Heart right ventricle (tissue), 16 donors: Measurements from ENCODE around the gene SERPINA5. TPM values are rescaled to one million over a fixed set of nuclear protein-coding genes. Genes with fewer than 3 reads are reported as not detected.

Experiments
- ATAC-seq, 8 donors: fragments of 200-7000 bp; cut with Tn5 transposase; one replicate each; pipeline ENCODE4 v1.9.1; 2020; ENCODE audit warnings: mild to moderate bottlenecking in 8 of 8, moderate library complexity in 8 of 8, moderate number of reproducible peaks in 1 of 8
- DNase-seq, 2 donors: peaks; one replicate each; pipeline ENCODE4 v3.0.0-alpha.2; 2020
- H3K27ac ChIP-seq, 10 donors: fragments of 200-600 bp; sonication (generic) in 2 of 10; one replicate each; pipeline versions ENCODE4 v1.5.0 to v1.8.0; 2020 to 2022; ENCODE audit warnings: mild to moderate bottlenecking in 3 of 10
- H3K27me3 ChIP-seq, 7 donors: fragments of 200-600 bp; one replicate each; pipeline ENCODE4 v1.8.0; 2021 to 2022; ENCODE audit warnings: mild to moderate bottlenecking in 2 of 7
- H3K36me3 ChIP-seq, 9 donors: fragments of 200-600 bp; sonication (generic) in 1 of 9; one replicate each; pipeline versions ENCODE4 v1.5.0 to v1.8.0; 2020 to 2022; ENCODE audit warnings: mild to moderate bottlenecking in 2 of 9
- H3K4me1 ChIP-seq, 9 donors: fragments of 200-600 bp; sonication (generic) in 1 of 9; one replicate each; pipeline versions ENCODE4 v1.5.0 to v1.8.0; 2020 to 2022; ENCODE audit warnings: mild to moderate bottlenecking in 4 of 9
- H3K4me3 ChIP-seq, 10 donors: fragments of 200-600 bp; sonication (generic) in 2 of 10; one replicate each; pipeline versions ENCODE4 v1.5.0 to v1.8.0; 2020 to 2022; ENCODE audit warnings: mild to moderate bottlenecking in 7 of 10, moderate library complexity in 2 of 10
- H3K9me3 ChIP-seq, 11 donors: fragments of 200-600 bp in 10 of 11; sonication (generic) in 2 of 11; one replicate each; pipeline versions ENCODE4 v1.5.0 to v1.8.0; 2013 to 2022; ENCODE audit warnings: mild to moderate bottlenecking in 2 of 11, control low read depth in 1 of 11, moderate library complexity in 1 of 11
- WGBS, 2 donors: extraction: QIAGEN DNeasy Blood & Tissue Kit; methylation state at CpG; one replicate each; pipeline ENCODE4 v1.1.7; 2013; ENCODE audit warnings: inconsistent platforms in 1 of 2; 5-methylcytosine and 5-hydroxymethylcytosine counted together
- intact Hi-C, 10 donors: fragments of 100-400 bp; cut with DNase I; formaldehyde crosslinking; loops; one replicate each; pipeline versions ENCODE4 v1.11.1 to v1.14.2; 2022
- polyA plus RNA-seq, 2 donors: library from polyadenylated mRNA; stranded (reverse); fragments of 200-250 nt; gene quantifications; one replicate each; pipeline ENCODE4 v1.2.3, GENCODE V29; 2013
- total RNA-seq, 10 donors: library from RNA; stranded (reverse); fragmentation: NEBNext Ultra II Directional in 3 of 10; extraction: Animal tissue kit (Norgen Biotek cat#: 25700) in 3 of 10; gene quantifications; one replicate each; pipeline versions ENCODE4 v1.2.1 to v1.2.4, GENCODE V29; 2021 to 2023
- TF ChIP-seq, protein P1 (sequence below), 9 donors: fragments of 200-600 bp; sonication (generic) in 2 of 9; IDR thresholded peaks; one replicate each; pipeline versions ENCODE4 v1.5.0 to v1.8.0; 2021 to 2022; ENCODE audit warnings: antibody characterized with exemption in 9 of 9, mild to moderate bottlenecking in 5 of 9, moderate library complexity in 1 of 9
- donor health status: Arrhythmogenic right ventricular cardiomyopathy.
- donor health status: ischemic (EF 13 %, LVEDD 7.1; RV severe dilation, severe dysfunction).
- donor health status: healthy with polysubstance abuse.
- donor health status: DM: no; HTN: yes; CAD: no.
- donor health status: DM: no; HTN: no; CAD: no.
- donor health status: ischemic (EF 25% LVEDD 6.9; RV normal size, moderate dysfunction).
- donor health status: ischemic (EF 25% LVEDD 5.7; RV mildly dilated, moderate dysfunction).
- donor health status: healthy.
- donor health status: DM: yes; HTN: yes; CAD: no.
- donor health status: Ischemic cardiomyopathy.
- donor health status: ischemic (EF 35%, LVEDD 5.7; RV mildly dilated, moderate dysfunction).
- donor health status: nonischemic (EF 11% LVEDD 7.7; RV severe dilation, severe dysfunction).
- donor health status: DM: yes; HTN: yes; CAD: no.
- donor health status: PGD.
- donor health status: ischemic (EF 29% LVEDD 5.4; RV normal size, mild dysfunction).
- donor health status: nonischemic (EF 23%, LVEDD 6.1; RV moderate dilation, normal function).

The SERPINA5 gene
- total and polyA plus RNA-seq, 12 donors: 0.28 to 4.9 (median 1.4) TPM

DNA sequence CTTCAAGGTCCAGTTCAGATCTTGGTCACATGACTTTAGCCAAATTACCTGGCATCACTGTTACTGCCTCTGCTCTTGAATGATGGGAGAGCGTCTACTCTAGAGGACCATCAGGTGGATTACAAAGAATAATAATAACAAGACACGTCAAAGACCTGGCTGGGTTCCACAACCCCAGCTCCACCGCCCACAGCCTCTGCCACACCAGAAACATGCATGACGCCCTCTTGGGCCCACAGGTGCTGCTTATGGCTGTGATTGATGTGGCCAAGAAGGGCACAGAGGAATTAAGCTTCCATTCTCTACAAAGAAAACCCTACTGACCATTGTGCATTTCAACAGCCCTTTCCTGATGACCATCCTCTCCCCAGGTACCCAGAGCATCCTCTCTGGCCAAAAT, 49.2 kb downstream of the SERPINA5 start:
- ATAC-seq: no peak
- WGBS, 2 donors: 77 to 85% methylated on average over 4 of the region's 4 CpGs
- Histone ChIP-seq H3K4me3 (no peak overlapping the region), H3K27ac (no peak overlapping the region), H3K27me3 (peaks cover 0 to 33% (median 6%) of the 10 kb centered on the region in 7 donors), H3K36me3 (no peaks in the 10 kb centered on the region), H3K4me1 (no peaks in the 10 kb centered on the region), H3K9me3 (peaks cover 0 to 3% (median 0%) of the 10 kb centered on the region in 11 donors)
- TF ChIP-seq, protein P1, sequence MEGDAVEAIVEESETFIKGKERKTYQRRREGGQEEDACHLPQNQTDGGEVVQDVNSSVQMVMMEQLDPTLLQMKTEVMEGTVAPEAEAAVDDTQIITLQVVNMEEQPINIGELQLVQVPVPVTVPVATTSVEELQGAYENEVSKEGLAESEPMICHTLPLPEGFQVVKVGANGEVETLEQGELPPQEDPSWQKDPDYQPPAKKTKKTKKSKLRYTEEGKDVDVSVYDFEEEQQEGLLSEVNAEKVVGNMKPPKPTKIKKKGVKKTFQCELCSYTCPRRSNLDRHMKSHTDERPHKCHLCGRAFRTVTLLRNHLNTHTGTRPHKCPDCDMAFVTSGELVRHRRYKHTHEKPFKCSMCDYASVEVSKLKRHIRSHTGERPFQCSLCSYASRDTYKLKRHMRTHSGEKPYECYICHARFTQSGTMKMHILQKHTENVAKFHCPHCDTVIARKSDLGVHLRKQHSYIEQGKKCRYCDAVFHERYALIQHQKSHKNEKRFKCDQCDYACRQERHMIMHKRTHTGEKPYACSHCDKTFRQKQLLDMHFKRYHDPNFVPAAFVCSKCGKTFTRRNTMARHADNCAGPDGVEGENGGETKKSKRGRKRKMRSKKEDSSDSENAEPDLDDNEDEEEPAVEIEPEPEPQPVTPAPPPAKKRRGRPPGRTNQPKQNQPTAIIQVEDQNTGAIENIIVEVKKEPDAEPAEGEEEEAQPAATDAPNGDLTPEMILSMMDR (IDR thresholded peaks at IDR 0.05): no peak
- DNase-seq: no peak
- intact Hi-C loops: no loop called here

GRCh38 chr14:94631050-94631449, 49.8 kb downstream of the SERPINA5 start:
- Histone ChIP-seq H3K9me3 (peaks cover 0 to 3% (median 0%) of the 10 kb centered on the region in 11 donors), H3K36me3 (no peaks in the 10 kb centered on the region), H3K27me3 (peaks cover 0 to 33% (median 5%) of the 10 kb centered on the region in 7 donors), H3K27ac (no peak overlapping the region), H3K4me3 (no peak overlapping the region), H3K4me1 (no peaks in the 10 kb centered on the region)
- 90 to 94% methylated on average over 1 of the region's 1 CpG for WGBS, 2 donors
- intact Hi-C loops: no loop called here
- ATAC-seq (no peak), DNase-seq (no peak)
- TF ChIP-seq, protein P1 (IDR thresholded peaks at IDR 0.05): no peak

DNA sequence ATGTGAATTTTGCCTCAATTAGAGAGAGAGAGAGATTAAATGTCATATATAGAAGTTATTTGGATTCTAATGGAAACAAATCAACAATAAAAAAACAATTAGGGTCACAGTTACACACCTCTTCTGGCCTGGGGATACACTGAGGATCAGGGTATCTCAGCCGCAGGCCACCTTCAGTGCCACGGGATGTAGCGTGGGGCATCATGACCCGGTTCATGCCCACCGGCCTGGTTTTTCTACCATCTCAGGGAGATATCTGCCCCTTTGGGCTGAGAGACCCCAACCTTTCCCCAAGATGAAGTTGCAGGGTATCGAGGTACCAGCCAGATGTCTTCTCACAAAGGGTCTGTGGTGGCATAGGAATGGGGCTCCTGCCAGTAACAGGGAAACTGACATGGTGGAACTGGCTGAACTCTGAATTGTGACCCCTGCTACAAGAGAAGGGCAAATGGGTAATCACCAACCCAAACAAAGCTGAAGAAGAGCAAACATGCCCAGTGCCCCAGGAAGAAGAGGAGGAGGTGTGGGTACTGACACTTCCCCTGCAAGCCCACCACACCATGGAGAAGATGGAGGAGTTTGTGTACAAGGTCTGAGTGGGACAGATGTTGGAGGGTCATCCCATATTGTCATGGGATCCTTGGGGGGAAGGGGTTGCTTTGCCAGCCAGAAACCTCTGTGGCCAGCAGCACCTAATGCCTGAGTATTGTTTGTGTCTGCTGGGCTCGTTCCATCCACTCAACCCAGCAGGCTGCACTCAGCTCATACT, 50.5 kb downstream of the SERPINA5 start:
- peaks cover 0 to 3% (median 0%) of the 10 kb centered on the region in 11 donors for H3K9me3 ChIP-seq
- intact Hi-C loops: no loop called here
- DNase-seq (no peak), ATAC-seq (no peak)
- H3K36me3 ChIP-seq: no peaks in the 10 kb centered on the region
- WGBS, 2 donors: 79 to 82% methylated on average over 7 of the region's 7 CpGs
- no peak overlapping the region for H3K4me3 ChIP-seq
- no peaks in the 10 kb centered on the region for H3K4me1 ChIP-seq
- H3K27me3 ChIP-seq: peaks cover 0 to 33% (median 5%) of the 10 kb centered on the region in 7 donors
- TF ChIP-seq, protein P1 (IDR thresholded peaks at IDR 0.05): no peak
- no peak overlapping the region for H3K27ac ChIP-seq

GRCh38 chr14:94632305-94632590, 51.0 kb downstream of the SERPINA5 start:
- Histone ChIP-seq H3K4me1 (no peaks in the 10 kb centered on the region), H3K27me3 (peaks cover 0 to 33% (median 5%) of the 10 kb centered on the region in 7 donors), H3K27ac (no peak overlapping the region), H3K9me3 (peaks cover 0 to 3% (median 0%) of the 10 kb centered on the region in 11 donors), H3K36me3 (no peaks in the 10 kb centered on the region), H3K4me3 (no peak overlapping the region)
- no peak for DNase-seq
- WGBS, 2 donors: 69 to 73% methylated on average over 4 of the region's 4 CpGs
- TF ChIP-seq, protein P1 (IDR thresholded peaks at IDR 0.05): no peak
- peak in 1 of 8 donors; percentile 35 for ATAC-seq
- intact Hi-C loops: no loop called here
